ENCODE results near the gene SUZ12.

Gene SUZ12

GRCh38 chr17:31936615-31937609, at the start of gene SUZ12:
Gene SUZ12, plus strand, starts transcription at chr17:31937007. Its CDS starts 240 bp downstream, at chr17:31937247.
- TF ChIP-seq TSHZ2 (CRISPR knock-in tag; IDR thresholded peaks at IDR 0.05): 0 out of 2 replicates have a peak, but pooled peaks have one; percentile 11
- ATAC-seq: peak; percentile 97

GRCh38 chr17:31888124-31888523, 48.7 kb upstream of the SUZ12 start:
- TF ChIP-seq RARB (CRISPR knock-in tag; IDR thresholded peaks at IDR 0.05) (no peak), ARNTL (CRISPR knock-in tag; IDR thresholded peaks at IDR 0.05; ENCODE audit: borderline replicate concordance, low read depth) (no peak), PATZ1 (CRISPR knock-in tag; IDR thresholded peaks at IDR 0.05; ENCODE audit: borderline replicate concordance) (no peak), POU6F1 (CRISPR knock-in tag; IDR thresholded peaks at IDR 0.05; ENCODE audit: borderline replicate concordance, low read depth) (no peak), GLIS3 (CRISPR knock-in tag; IDR thresholded peaks at IDR 0.05) (no peak), ZNF8 (CRISPR knock-in tag; IDR thresholded peaks at IDR 0.05) (no peak), TSHZ2 (CRISPR knock-in tag; IDR thresholded peaks at IDR 0.05) (no peak), TOX (CRISPR knock-in tag; IDR thresholded peaks at IDR 0.05; ENCODE audit: borderline replicate concordance) (no peak), ZNF565 (CRISPR knock-in tag; conservative IDR thresholded peaks at IDR 0.05; ENCODE audit: low read depth) (no peak), BACH2 (CRISPR knock-in tag; IDR thresholded peaks at IDR 0.05; ENCODE audit: borderline replicate concordance) (no peak), CSRNP3 (CRISPR knock-in tag; IDR thresholded peaks at IDR 0.05) (no peak), CREB5 (CRISPR knock-in tag; IDR thresholded peaks at IDR 0.05; ENCODE audit: low read depth) (no peak), ZNF70 (CRISPR knock-in tag; IDR thresholded peaks at IDR 0.05) (no peak), CSDC2 (CRISPR knock-in tag; IDR thresholded peaks at IDR 0.05) (no peak)
- ATAC-seq: no peak

- peak; percentile 69 for ATAC-seq
Measured at GRCh38 chr17:31900877-31901276, 35.9 kb upstream of the SUZ12 start.

More at GRCh38 chr17:31900877-31901276, 35.9 kb upstream of the SUZ12 start:
- no peak for TF ChIP-seq ZNF70 (CRISPR knock-in tag; IDR thresholded peaks at IDR 0.05)
- TF ChIP-seq POU6F1 (CRISPR knock-in tag; IDR thresholded peaks at IDR 0.05; ENCODE audit: borderline replicate concordance, low read depth): no peak

All from SK-N-SH treated with all-trans-retinoic acid at 6 μM for 48 hours (cell line).